Subcutaneous preadipocyte (primary cell): ENCODE measurements around the gene AGPAT3. TPM values are rescaled to one million over a fixed set of nuclear protein-coding genes. Genes with fewer than 3 reads are reported as not detected.

Experiments used
- small RNA-seq: library from RNA; depleted of rRNA; stranded (forward); fragments of <200 nt; gene quantifications from one replicate; pipeline ENCODE3, GENCODE V24; 2012
- total RNA-seq: library from RNA; depleted of rRNA; stranded (reverse); fragments of >200 nt; gene quantifications from 2 replicates; pipeline ENCODE4 v1.2.3, GENCODE V29; 2012

Gene AGPAT3
- 25.4 and 34.2 TPM in 2 replicates for total RNA-seq

GRCh38 chr21:43864962-43865539 is at the start of gene AGPAT3:
TSS of gene AGPAT3 (plus strand) at chr21:43865223. CDS start at chr21:43959682, 94,459 bp downstream.

GRCh38 chr21:44011579-44012473 is 146.8 kb downstream of the AGPAT3 start, which contains the start of gene TRAPPC10:
TSS of gene TRAPPC10 (plus strand) at chr21:44012309. CDS start at chr21:44012494, 185 bp downstream.

Small RNA genes lying within 50 kb of the gene (small RNA-seq; reads per million reads assigned to genes)
- gene RNU6-1150P (not detected), gene RNU6-859P (not detected)

Other genes starting within 250 kb of the AGPAT3 start
- 0.20 and 0.73 TPM in 2 replicates for gene HSF2BP, start 205.7 kb upstream of the AGPAT3 start, total RNA-seq
- gene RRP1B, start 205.7 kb upstream of the AGPAT3 start, total RNA-seq, result 25.0 and 45.7 TPM in 2 replicates
- 52.5 and 58.8 TPM in 2 replicates for gene PDXK, start 146.1 kb upstream of the AGPAT3 start, total RNA-seq
- 23.5 and 28.3 TPM in 2 replicates for gene CSTB, start 88.9 kb upstream of the AGPAT3 start, total RNA-seq
- gene RRP1, start 75.6 kb upstream of the AGPAT3 start, total RNA-seq, result 24.3 and 30.3 TPM in 2 replicates
- 13.2 and 27.6 TPM in 2 replicates for gene TRAPPC10, start 147.1 kb downstream of the AGPAT3 start, total RNA-seq
- 4.8 and 30.1 TPM in 2 replicates for gene PWP2, start 242.2 kb downstream of the AGPAT3 start, total RNA-seq